SJSA1 (cell line): ENCODE measurements around the gene SH3BP5. TPM values are rescaled to one million over a fixed set of nuclear protein-coding genes. Genes with fewer than 3 reads are reported as not detected.
A peak's percentile ranks its signal among the peaks of the same experiment; 100 is the strongest.

Experiments
- DNase-seq, 2 experiments: peaks; one replicate each; pipeline ENCODE4 v3.0.0-alpha.2; 2015 to 2020; ENCODE audit warnings: low spot score in 2 of 2, low read depth in 1 of 2
- H3K27ac ChIP-seq: fragments of 250-450 bp; sonication (Bioruptor Pico); 2 replicates; pipeline ENCODE4 v1.5.1; 2020; ENCODE audit warnings: mild to moderate bottlenecking, moderate library complexity
- H3K27me3 ChIP-seq: fragments of 250-450 bp; sonication (Bioruptor Pico); replicated peaks from 2 replicates; pipeline ENCODE4 v1.5.1; 2020; ENCODE audit warnings: mild to moderate bottlenecking, moderate library complexity
- H3K36me3 ChIP-seq: fragments of 250-450 bp; sonication (Bioruptor Pico); 2 replicates; pipeline ENCODE4 v1.5.1; 2020; ENCODE audit warnings: mild to moderate bottlenecking
- H3K4me1 ChIP-seq: fragments of 250-450 bp; sonication (Bioruptor Pico); replicated peaks from 2 replicates; pipeline ENCODE4 v1.6.1; 2021; ENCODE audit warnings: mild to moderate bottlenecking
- H3K4me3 ChIP-seq: fragments of 250-450 bp; sonication (Bioruptor Pico); 2 replicates; pipeline ENCODE4 v1.5.1; 2020; ENCODE audit warnings: mild to moderate bottlenecking
- H3K9me3 ChIP-seq: fragments of 250-450 bp; sonication (Bioruptor Pico); replicated peaks from 2 replicates; pipeline ENCODE4 v1.5.1; 2020; ENCODE audit warnings: mild to moderate bottlenecking
- total RNA-seq: library from RNA; depleted of rRNA; stranded (reverse); fragments of >200 nt; shearing (Covaris generic); gene quantifications from 2 replicates; pipeline ENCODE4 v1.2.3, GENCODE V29; 2014

The SH3BP5 gene
- total RNA-seq, 1 experiment from 2014 or later = 7.6 TPM

- Histone ChIP-seq H3K9me3 (no peaks in the 10 kb centered on the region), H3K27ac (peak overlapping the region; percentile 78)
- peak in 1 of 2 experiments; percentile 69 for DNase-seq
Observed at GRCh38 chr3:15310491-15311370, 21.7 kb downstream of the SH3BP5 start.

GRCh38 chr3:15309662-15310335 lies 22.6 kb downstream of the SH3BP5 start:
- Histone ChIP-seq H3K9me3 (no peaks in the 10 kb centered on the region), H3K36me3 (no peaks in the 10 kb centered on the region), H3K27me3 (no peaks in the 10 kb centered on the region), H3K4me1 (peaks cover 40% of the 10 kb centered on the region), H3K27ac (peak overlapping the region; percentile 78), H3K4me3 (no peak overlapping the region)
- DNase-seq = peak; percentile 67 to 73

More at GRCh38 chr3:15310491-15311370, 21.7 kb downstream of the SH3BP5 start:
- Histone ChIP-seq H3K4me3 (no peak overlapping the region), H3K27me3 (no peaks in the 10 kb centered on the region), H3K4me1 (peaks cover 35% of the 10 kb centered on the region), H3K36me3 (no peaks in the 10 kb centered on the region)

GRCh38 chr3:15307580-15307979 lies 24.8 kb downstream of the SH3BP5 start:
- H3K4me3 ChIP-seq = no peak overlapping the region
- H3K4me1 ChIP-seq = peaks cover 40% of the 10 kb centered on the region
- DNase-seq = no peak
- no peaks in the 10 kb centered on the region for H3K9me3 ChIP-seq
- H3K36me3 ChIP-seq = no peaks in the 10 kb centered on the region
- no peaks in the 10 kb centered on the region for H3K27me3 ChIP-seq
- H3K27ac ChIP-seq = no peak overlapping the region

- Histone ChIP-seq H3K36me3 (no peaks in the 10 kb centered on the region), H3K4me3 (no peak overlapping the region), H3K27ac (no peak overlapping the region), H3K9me3 (no peaks in the 10 kb centered on the region), H3K27me3 (no peaks in the 10 kb centered on the region), H3K4me1 (peaks cover 40% of the 10 kb centered on the region)
- DNase-seq = no peak
Observed at GRCh38 chr3:15306979-15307359, 25.4 kb downstream of the SH3BP5 start.

GRCh38 chr3:15305359-15305844 lies 27.0 kb downstream of the SH3BP5 start:
- no peak overlapping the region for H3K27ac ChIP-seq
- no peaks in the 10 kb centered on the region for H3K27me3 ChIP-seq
- H3K4me3 ChIP-seq = no peak overlapping the region
- no peaks in the 10 kb centered on the region for H3K36me3 ChIP-seq
- DNase-seq = no peak
- H3K4me1 ChIP-seq = peaks cover 38% of the 10 kb centered on the region
- no peaks in the 10 kb centered on the region for H3K9me3 ChIP-seq

GRCh38 chr3:15303728-15304127 lies 28.7 kb downstream of the SH3BP5 start:
- H3K27ac ChIP-seq = no peak overlapping the region
- H3K27me3 ChIP-seq = no peaks in the 10 kb centered on the region
- H3K4me1 ChIP-seq = peaks cover 23% of the 10 kb centered on the region
- no peak for DNase-seq
- no peak overlapping the region for H3K4me3 ChIP-seq
- H3K36me3 ChIP-seq = no peaks in the 10 kb centered on the region
- H3K9me3 ChIP-seq = no peaks in the 10 kb centered on the region

GRCh38 chr3:15303216-15303615 lies 29.2 kb downstream of the SH3BP5 start:
- Histone ChIP-seq H3K9me3 (no peaks in the 10 kb centered on the region), H3K36me3 (no peaks in the 10 kb centered on the region), H3K27ac (no peak overlapping the region), H3K4me1 (peaks cover 18% of the 10 kb centered on the region), H3K27me3 (no peaks in the 10 kb centered on the region), H3K4me3 (no peak overlapping the region)
- DNase-seq = no peak

- Histone ChIP-seq H3K4me1 (peaks cover 15% of the 10 kb centered on the region), H3K4me3 (no peak overlapping the region), H3K27me3 (no peaks in the 10 kb centered on the region), H3K36me3 (no peaks in the 10 kb centered on the region), H3K27ac (no peak overlapping the region), H3K9me3 (no peaks in the 10 kb centered on the region)
- DNase-seq = no peak
Observed at GRCh38 chr3:15301761-15302160, 30.6 kb downstream of the SH3BP5 start.

- Histone ChIP-seq H3K27ac (no peak overlapping the region), H3K4me1 (peaks cover 15% of the 10 kb centered on the region), H3K36me3 (no peaks in the 10 kb centered on the region), H3K27me3 (no peaks in the 10 kb centered on the region), H3K9me3 (no peaks in the 10 kb centered on the region), H3K4me3 (no peak overlapping the region)
- DNase-seq = peak; percentile 47 to 72
Observed at GRCh38 chr3:15300323-15301078, 31.9 kb downstream of the SH3BP5 start.

GRCh38 chr3:15299036-15299435 lies 33.4 kb downstream of the SH3BP5 start:
- no peaks in the 10 kb centered on the region for H3K9me3 ChIP-seq
- no peak for DNase-seq

GRCh38 chr3:15298504-15298903 lies 33.9 kb downstream of the SH3BP5 start:
- Histone ChIP-seq H3K4me1 (peaks cover 10% of the 10 kb centered on the region), H3K36me3 (no peaks in the 10 kb centered on the region), H3K9me3 (no peaks in the 10 kb centered on the region), H3K27me3 (no peaks in the 10 kb centered on the region), H3K27ac (no peak overlapping the region), H3K4me3 (no peak overlapping the region)
- DNase-seq = no peak

More at GRCh38 chr3:15299036-15299435, 33.4 kb downstream of the SH3BP5 start:
- Histone ChIP-seq H3K27ac (no peak overlapping the region), H3K4me3 (no peak overlapping the region), H3K36me3 (no peaks in the 10 kb centered on the region), H3K27me3 (no peaks in the 10 kb centered on the region), H3K4me1 (peaks cover 10% of the 10 kb centered on the region)

GRCh38 chr3:15297608-15298350 lies 34.6 kb downstream of the SH3BP5 start:
- no peaks in the 10 kb centered on the region for H3K27me3 ChIP-seq
- no peaks in the 10 kb centered on the region for H3K36me3 ChIP-seq
- no peak overlapping the region for H3K4me3 ChIP-seq
- no peak overlapping the region for H3K27ac ChIP-seq
- H3K4me1 ChIP-seq = peaks cover 18% of the 10 kb centered on the region
- H3K9me3 ChIP-seq = no peaks in the 10 kb centered on the region
- DNase-seq = no peak

- no peaks in the 10 kb centered on the region for H3K36me3 ChIP-seq
- no peak for DNase-seq
- no peak overlapping the region for H3K4me3 ChIP-seq
- no peak overlapping the region for H3K27ac ChIP-seq
- H3K4me1 ChIP-seq = peaks cover 21% of the 10 kb centered on the region
- H3K27me3 ChIP-seq = no peaks in the 10 kb centered on the region
- H3K9me3 ChIP-seq = no peaks in the 10 kb centered on the region
Observed at GRCh38 chr3:15295506-15295905, 36.9 kb downstream of the SH3BP5 start.
